ENCODE measurements around the gene SSRP1. TPM values are rescaled to one million over a fixed set of nuclear protein-coding genes. Genes with fewer than 3 reads are reported as not detected.

Gene SSRP1
- total RNA-seq, 4 donors from 2014 or later = 29.4 to 115 (median 75.3) TPM

DNA sequence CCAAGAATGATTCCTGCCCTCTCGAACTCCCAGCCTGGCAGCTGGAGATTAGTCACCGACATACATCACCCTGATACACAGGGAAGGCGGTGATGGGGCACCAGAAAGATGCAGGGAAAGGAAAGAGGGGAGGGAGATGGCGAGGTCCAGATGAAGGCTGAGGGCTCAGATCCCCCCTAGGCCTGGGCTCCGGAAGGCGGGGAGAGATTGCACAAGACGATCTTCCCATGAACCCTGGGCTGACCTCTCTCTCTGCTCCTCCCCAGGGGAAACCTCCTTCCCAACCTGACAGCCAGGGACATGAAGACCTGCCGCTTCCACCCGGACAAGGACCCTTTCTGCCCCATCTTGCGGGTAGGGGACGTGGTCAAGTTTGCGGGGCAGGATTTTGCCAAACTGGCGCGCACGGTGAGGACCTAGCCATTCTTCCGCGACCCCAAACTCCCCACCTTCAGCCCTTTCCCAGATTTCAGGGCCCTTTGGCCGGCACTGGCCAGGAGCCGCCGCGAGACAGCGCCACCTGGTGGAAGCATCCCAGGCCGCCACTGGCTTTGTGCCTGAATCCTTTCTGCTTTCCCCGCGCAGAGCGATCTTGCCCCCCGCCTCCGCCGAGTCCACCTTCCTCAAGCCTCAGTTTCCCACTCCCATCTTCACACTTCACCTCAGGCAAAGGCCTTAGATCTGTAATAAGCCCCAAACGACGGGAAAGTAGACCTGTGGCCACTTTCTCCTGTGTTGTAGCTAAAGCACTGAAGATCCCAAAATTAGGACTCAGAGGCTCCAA lies 14.0 kb upstream of the SSRP1 start:
- H3K4me1 ChIP-seq = no peaks in the 10 kb centered on the region
- no peaks in the 10 kb centered on the region for H3K36me3 ChIP-seq
- no peaks in the 10 kb centered on the region for H3K27me3 ChIP-seq
- TF ChIP-seq, protein P1, sequence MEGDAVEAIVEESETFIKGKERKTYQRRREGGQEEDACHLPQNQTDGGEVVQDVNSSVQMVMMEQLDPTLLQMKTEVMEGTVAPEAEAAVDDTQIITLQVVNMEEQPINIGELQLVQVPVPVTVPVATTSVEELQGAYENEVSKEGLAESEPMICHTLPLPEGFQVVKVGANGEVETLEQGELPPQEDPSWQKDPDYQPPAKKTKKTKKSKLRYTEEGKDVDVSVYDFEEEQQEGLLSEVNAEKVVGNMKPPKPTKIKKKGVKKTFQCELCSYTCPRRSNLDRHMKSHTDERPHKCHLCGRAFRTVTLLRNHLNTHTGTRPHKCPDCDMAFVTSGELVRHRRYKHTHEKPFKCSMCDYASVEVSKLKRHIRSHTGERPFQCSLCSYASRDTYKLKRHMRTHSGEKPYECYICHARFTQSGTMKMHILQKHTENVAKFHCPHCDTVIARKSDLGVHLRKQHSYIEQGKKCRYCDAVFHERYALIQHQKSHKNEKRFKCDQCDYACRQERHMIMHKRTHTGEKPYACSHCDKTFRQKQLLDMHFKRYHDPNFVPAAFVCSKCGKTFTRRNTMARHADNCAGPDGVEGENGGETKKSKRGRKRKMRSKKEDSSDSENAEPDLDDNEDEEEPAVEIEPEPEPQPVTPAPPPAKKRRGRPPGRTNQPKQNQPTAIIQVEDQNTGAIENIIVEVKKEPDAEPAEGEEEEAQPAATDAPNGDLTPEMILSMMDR (IDR thresholded peaks at IDR 0.05) = peak; percentile 78 to 93 (median 84)
- TF ChIP-seq POLR2A (IDR thresholded peaks at IDR 0.05) = no peak
- H3K4me3 ChIP-seq = no peak overlapping the region
- intact Hi-C loops (cut with DNase I; ENCODE audit: low total_unique reads) = no loop called here
- no peaks in the 10 kb centered on the region for H3K9me3 ChIP-seq
- DNase-seq = peak; percentile 59 to 75
- H3K27ac ChIP-seq = peak overlapping the region in 1 of 2 donors; percentile 36

DNA sequence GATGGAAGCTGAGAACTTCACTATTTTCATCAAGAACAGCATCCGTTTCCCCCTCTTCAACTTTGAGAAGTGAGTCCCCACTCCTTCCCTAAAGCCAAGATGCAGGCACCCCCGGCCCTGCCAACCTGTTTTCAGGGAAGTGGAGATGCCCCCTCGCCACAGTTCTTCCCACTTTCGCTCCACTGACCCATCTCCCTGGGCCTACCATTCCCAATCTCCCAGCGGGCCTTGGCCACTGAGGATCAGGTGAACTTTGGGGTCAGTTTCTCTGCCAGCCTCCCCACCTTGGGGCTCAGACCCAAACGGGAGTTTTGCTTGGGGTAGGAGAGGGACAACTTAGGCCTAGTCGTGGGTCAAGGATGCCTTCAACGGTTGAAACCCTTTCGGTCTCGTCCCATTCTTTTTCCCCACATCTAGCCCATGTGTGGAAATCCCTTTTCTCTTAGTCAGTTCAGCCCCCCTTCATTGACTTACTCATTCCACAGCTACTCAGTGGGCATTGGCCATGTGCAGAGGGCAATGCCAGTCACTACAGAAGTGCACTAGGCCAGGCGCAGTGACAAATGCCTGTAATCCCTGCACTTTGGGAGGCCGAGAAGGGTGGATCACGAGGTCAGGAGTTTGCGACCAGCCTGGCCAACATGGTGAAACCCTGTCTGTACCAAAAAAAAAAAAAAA lies 13.1 kb upstream of the SSRP1 start:
- intact Hi-C loops (cut with DNase I; ENCODE audit: low total_unique reads) = no loop called here
- H3K27ac ChIP-seq = no peak overlapping the region
- TF ChIP-seq, protein P1 (IDR thresholded peaks at IDR 0.05) = no peak
- TF ChIP-seq POLR2A (IDR thresholded peaks at IDR 0.05) = no peak
- no peaks in the 10 kb centered on the region for H3K4me1 ChIP-seq
- H3K9me3 ChIP-seq = no peaks in the 10 kb centered on the region
- H3K36me3 ChIP-seq = no peaks in the 10 kb centered on the region
- H3K27me3 ChIP-seq = no peaks in the 10 kb centered on the region
- H3K4me3 ChIP-seq = no peak overlapping the region
- DNase-seq = no peak

DNA sequence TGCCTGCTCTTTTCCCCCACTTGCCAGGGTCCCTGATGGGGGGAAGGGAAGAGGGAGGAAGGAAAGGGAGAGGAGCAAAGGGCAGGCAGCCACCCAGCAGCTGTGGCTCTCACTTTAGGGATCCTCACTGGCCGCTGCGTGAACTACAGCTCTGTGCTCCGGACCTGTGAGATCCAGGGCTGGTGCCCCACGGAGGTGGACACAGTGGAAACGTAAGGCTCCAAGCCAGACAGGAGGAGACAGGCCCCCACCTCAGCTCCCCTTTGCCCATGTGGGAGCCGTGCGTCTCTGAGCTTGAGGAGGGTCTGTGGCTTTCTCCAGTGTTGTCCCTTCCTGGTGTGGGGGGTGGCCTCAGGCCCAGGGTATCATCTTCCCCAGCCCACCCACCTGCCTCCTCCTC lies 12.4 kb upstream of the SSRP1 start:
- no peak for TF ChIP-seq POLR2A (IDR thresholded peaks at IDR 0.05)
- TF ChIP-seq, protein P1 (IDR thresholded peaks at IDR 0.05) = no peak
- H3K4me1 ChIP-seq = no peaks in the 10 kb centered on the region
- no peaks in the 10 kb centered on the region for H3K27me3 ChIP-seq
- H3K36me3 ChIP-seq = no peaks in the 10 kb centered on the region
- H3K4me3 ChIP-seq = no peak overlapping the region
- intact Hi-C loops (cut with DNase I; ENCODE audit: low total_unique reads) = no loop called here
- DNase-seq = no peak
- H3K27ac ChIP-seq = no peak overlapping the region
- H3K9me3 ChIP-seq = no peaks in the 10 kb centered on the region

GRCh38 chr11:57347336-57347735 lies 11.6 kb upstream of the SSRP1 start:
- Histone ChIP-seq H3K4me1 (no peaks in the 10 kb centered on the region), H3K27ac (no peak overlapping the region), H3K36me3 (no peaks in the 10 kb centered on the region), H3K4me3 (no peak overlapping the region), H3K9me3 (no peaks in the 10 kb centered on the region), H3K27me3 (no peaks in the 10 kb centered on the region)
- TF ChIP-seq, protein P1 (IDR thresholded peaks at IDR 0.05) = no peak
- TF ChIP-seq POLR2A (IDR thresholded peaks at IDR 0.05) = no peak
- intact Hi-C loops (cut with DNase I; ENCODE audit: low total_unique reads) = no loop called here
- no peak for DNase-seq

DNA sequence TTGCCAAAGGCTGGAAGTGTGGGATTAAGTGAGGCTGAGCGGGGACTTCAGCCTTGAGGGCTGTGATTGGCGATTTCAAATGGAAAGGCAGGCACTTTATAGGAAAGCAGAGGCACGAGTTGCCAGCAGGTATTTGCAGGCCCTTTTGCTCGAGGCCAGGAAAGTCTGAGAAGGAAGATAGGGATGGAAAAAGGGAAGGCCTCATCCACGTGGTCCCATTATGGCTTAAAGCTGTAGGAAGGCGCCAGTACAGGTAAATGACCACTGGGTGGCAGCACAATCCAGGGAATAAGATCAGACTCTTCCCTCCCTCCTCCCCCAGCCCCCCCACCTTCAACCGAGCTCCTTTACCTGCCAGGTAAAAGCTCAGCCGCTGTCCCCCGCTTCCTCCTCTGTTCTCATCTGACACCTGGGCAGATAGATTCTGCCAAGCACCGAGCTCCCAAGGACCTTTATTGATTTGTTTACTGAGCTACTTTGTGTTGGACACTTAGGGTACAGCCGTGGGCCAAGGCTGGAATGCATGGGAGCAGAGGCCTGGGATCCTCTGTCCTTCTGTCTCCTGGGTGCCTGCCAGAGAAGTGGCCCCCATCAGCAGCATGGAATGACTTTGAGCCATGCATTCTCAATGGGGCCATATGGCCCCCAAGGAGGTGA lies 10.0 kb upstream of the SSRP1 start:
- TF ChIP-seq, protein P1 (IDR thresholded peaks at IDR 0.05) = peak; percentile 54 to 76 (median 60)
- TF ChIP-seq POLR2A (IDR thresholded peaks at IDR 0.05) = no peak
- H3K9me3 ChIP-seq = no peaks in the 10 kb centered on the region
- no peaks in the 10 kb centered on the region for H3K27me3 ChIP-seq
- H3K4me1 ChIP-seq = no peaks in the 10 kb centered on the region
- intact Hi-C loops (cut with DNase I; ENCODE audit: low total_unique reads) = no loop called here
- H3K36me3 ChIP-seq = no peaks in the 10 kb centered on the region
- H3K4me3 ChIP-seq = no peak overlapping the region
- H3K27ac ChIP-seq = no peak overlapping the region
- DNase-seq = peak; percentile 60 to 68

All from uterus (tissue), 4 donors.